Body of pancreas (tissue), 4 donors: ENCODE results near the gene SCN7A. TPM values are rescaled to one million over a fixed set of nuclear protein-coding genes. Genes with fewer than 3 reads are reported as not detected.

Source experiments
- ATAC-seq: fragments of 150-250 bp; one replicate; pipeline ENCODE4 v1.9.1; 2016
- DNase-seq, 4 donors: peaks; one replicate each; pipeline ENCODE4 v3.0.0-alpha.2; 2019
- H3K27ac ChIP-seq, 4 donors: fragments of 200-600 bp; sonication (generic); 1 replicate in 3 of 4; 2 replicates in 1 of 4; pipeline versions ENCODE4 v1.5.1 to v1.6.1; 2016 to 2019; ENCODE audit warnings: mild to moderate bottlenecking in 1 of 4, mixed read lengths in 1 of 4, moderate library complexity in 1 of 4
- H3K27me3 ChIP-seq, 2 donors: fragments of 200-600 bp; sonication (generic); one replicate each; pipeline ENCODE4 v1.6.0; 2016; ENCODE audit warnings: mild to moderate bottlenecking in 1 of 2
- H3K36me3 ChIP-seq, 2 donors: fragments of 200-600 bp; sonication (generic); replicated peaks in 1 of 2; 2 replicates each; pipeline ENCODE4 v1.5.1; 2016; ENCODE audit warnings: low read depth in 2 of 2; ENCODE audit not compliant: insufficient read depth in 1 of 2
- H3K4me1 ChIP-seq: fragments of 200-600 bp; sonication (generic); one replicate; pipeline ENCODE4 v1.6.0; 2016
- H3K4me3 ChIP-seq, 2 donors: fragments of 200-600 bp; sonication (generic); 1 replicate in 1 of 2; 2 replicates in 1 of 2; pipeline ENCODE4 v1.5.1; 2016 to 2019
- H3K9me3 ChIP-seq, 3 donors: fragments of 200-600 bp; sonication (generic); 1 replicate in 2 of 3; 2 replicates in 1 of 3; pipeline ENCODE4 v1.5.1; 2016
- CTCF ChIP-seq, 7 experiments: fragments of 450-650 bp in 4 of 7; fragments of 200-600 bp in 3 of 7; sonication (generic) in 3 of 7; IDR thresholded peaks; one replicate each; pipeline ENCODE4 v1.5.1; 2016 to 2019; ENCODE audit warnings: antibody characterized with exemption in 7 of 7
- POLR2A ChIP-seq, 3 donors: fragments of 450-650 bp; IDR thresholded peaks; one replicate each; pipeline ENCODE4 v1.6.1; 2016; ENCODE audit warnings: antibody characterized with exemption in 3 of 3, mild to moderate bottlenecking in 2 of 3
- WGBS, 2 donors: methylation state at CpG; one replicate each; pipeline ENCODE4 v1.1.5; 2017; 5-methylcytosine and 5-hydroxymethylcytosine counted together
- intact Hi-C: fragments of 100-400 bp; cut with DNase I; formaldehyde crosslinking; loops from one replicate; pipeline ENCODE4 v1.15.1; 2023
- total RNA-seq, 2 donors: library from RNA; depleted of rRNA; stranded (reverse); fragments of >200 nt; gene quantifications; one replicate each; pipeline ENCODE4 v1.1.0, GENCODE V29; 2016

SCN7A gene
- total RNA-seq, 2 donors from 2014 or later = 7.8 to 8.6 TPM

GRCh38 chr2:166404831-166405568 lies 89.0 kb downstream of the SCN7A start:
- Histone ChIP-seq H3K36me3 (no peaks in the 10 kb centered on the region), H3K27me3 (no peaks in the 10 kb centered on the region), H3K4me1 (no peaks in the 10 kb centered on the region), H3K9me3 (no peaks in the 10 kb centered on the region), H3K27ac (no peak overlapping the region), H3K4me3 (no peak overlapping the region)
- WGBS, 2 donors = 42 to 58% methylated on average over 2 of the region's 2 CpGs
- DNase-seq (no peak), ATAC-seq (no peak)
- intact Hi-C loops = no loop called here
- TF ChIP-seq CTCF (IDR thresholded peaks at IDR 0.05) (no peak), POLR2A (IDR thresholded peaks at IDR 0.05) (no peak)

GRCh38 chr2:166394245-166394644 lies 99.8 kb downstream of the SCN7A start:
- no peak for TF ChIP-seq POLR2A (IDR thresholded peaks at IDR 0.05)
- TF ChIP-seq CTCF (IDR thresholded peaks at IDR 0.05) = no peak
- WGBS, 2 donors = 93 to 95% methylated on average over 1 of the region's 1 CpG
- Histone ChIP-seq H3K27ac (no peak overlapping the region), H3K4me1 (no peaks in the 10 kb centered on the region), H3K36me3 (no peaks in the 10 kb centered on the region), H3K9me3 (no peaks in the 10 kb centered on the region), H3K27me3 (no peaks in the 10 kb centered on the region), H3K4me3 (no peak overlapping the region)
- intact Hi-C loops = no loop called here
- ATAC-seq (no peak), DNase-seq (no peak)

GRCh38 chr2:166393008-166393407 lies 101.0 kb downstream of the SCN7A start:
- ATAC-seq (no peak), DNase-seq (no peak)
- Histone ChIP-seq H3K27me3 (no peaks in the 10 kb centered on the region), H3K27ac (no peak overlapping the region), H3K4me1 (no peaks in the 10 kb centered on the region), H3K4me3 (no peak overlapping the region), H3K9me3 (no peaks in the 10 kb centered on the region), H3K36me3 (no peaks in the 10 kb centered on the region)
- TF ChIP-seq CTCF (IDR thresholded peaks at IDR 0.05) (no peak), POLR2A (IDR thresholded peaks at IDR 0.05) (no peak)
- WGBS, 2 donors = 44 to 52% methylated on average over 3 of the region's 3 CpGs
- intact Hi-C loops = no loop called here

GRCh38 chr2:166388481-166389070 lies 105.5 kb downstream of the SCN7A start:
- WGBS, 2 donors = 40 to 65% methylated on average over 3 of the region's 3 CpGs
- intact Hi-C loops = no loop called here
- Histone ChIP-seq H3K9me3 (no peaks in the 10 kb centered on the region), H3K27ac (no peak overlapping the region), H3K4me3 (no peak overlapping the region), H3K36me3 (no peaks in the 10 kb centered on the region), H3K4me1 (no peaks in the 10 kb centered on the region), H3K27me3 (no peaks in the 10 kb centered on the region)
- DNase-seq (no peak), ATAC-seq (no peak)
- TF ChIP-seq POLR2A (IDR thresholded peaks at IDR 0.05) = no peak
- TF ChIP-seq CTCF (IDR thresholded peaks at IDR 0.05) = no peak

- DNase-seq = no peak
- no peak overlapping the region for H3K27ac ChIP-seq
- 89 to 92% methylated on average over 1 of the region's 1 CpG for WGBS, 2 donors
- no peak overlapping the region for H3K4me3 ChIP-seq
- ATAC-seq = no peak
- no peaks in the 10 kb centered on the region for H3K9me3 ChIP-seq
- intact Hi-C loops = no loop called here
- H3K27me3 ChIP-seq = no peaks in the 10 kb centered on the region
- H3K4me1 ChIP-seq = no peaks in the 10 kb centered on the region
- TF ChIP-seq POLR2A (IDR thresholded peaks at IDR 0.05) = no peak
- no peak for TF ChIP-seq CTCF (IDR thresholded peaks at IDR 0.05)
- no peaks in the 10 kb centered on the region for H3K36me3 ChIP-seq
Observed at GRCh38 chr2:166385313-166385712, 108.7 kb downstream of the SCN7A start.
